ENCODE measurements around the gene RTBDN. TPM values are rescaled to one million over a fixed set of nuclear protein-coding genes. Genes with fewer than 3 reads are reported as not detected.

RTBDN gene
- total and polyA plus RNA-seq, 2 experiments from 2014 or later = 4.1 to 4.6 TPM

- Histone ChIP-seq H3K79me2 (replicated peaks; ENCODE audit: insufficient read depth) (no peaks in the 10 kb centered on the region), H3K27ac (ENCODE audit: low read depth) (peak overlapping the region; percentile 90), H3K9me2 (ENCODE audit: insufficient read depth) (no peaks in the 10 kb centered on the region), H4K20me1 (replicated peaks; ENCODE audit: insufficient read depth) (no peaks in the 10 kb centered on the region), H2AFZ (no peak overlapping the region), H3K27me3 (ENCODE audit: insufficient read depth) (peaks cover 27% of the 10 kb centered on the region), H3F3A (replicated peaks; ENCODE audit: low read depth) (peaks cover 35% of the 10 kb centered on the region), H3K4me3 (peak overlapping the region; percentile 83), H3K4me2 (peak overlapping the region; percentile 96), H3K36me3 (ENCODE audit: insufficient read depth) (no peaks in the 10 kb centered on the region), H3K4me1 (ENCODE audit: insufficient read depth) (peaks cover 40% of the 10 kb centered on the region)
- TF ChIP-seq NANOG (IDR thresholded peaks at IDR 0.05; ENCODE audit: borderline replicate concordance) (no peak), CREB1 (CRISPR knock-in tag; IDR thresholded peaks at IDR 0.05; ENCODE audit: low read depth) (no peak), POLR2AphosphoS5 (IDR thresholded peaks at IDR 0.05; ENCODE audit: low read depth) (no peak)
- TF ChIP-seq, protein P1, sequence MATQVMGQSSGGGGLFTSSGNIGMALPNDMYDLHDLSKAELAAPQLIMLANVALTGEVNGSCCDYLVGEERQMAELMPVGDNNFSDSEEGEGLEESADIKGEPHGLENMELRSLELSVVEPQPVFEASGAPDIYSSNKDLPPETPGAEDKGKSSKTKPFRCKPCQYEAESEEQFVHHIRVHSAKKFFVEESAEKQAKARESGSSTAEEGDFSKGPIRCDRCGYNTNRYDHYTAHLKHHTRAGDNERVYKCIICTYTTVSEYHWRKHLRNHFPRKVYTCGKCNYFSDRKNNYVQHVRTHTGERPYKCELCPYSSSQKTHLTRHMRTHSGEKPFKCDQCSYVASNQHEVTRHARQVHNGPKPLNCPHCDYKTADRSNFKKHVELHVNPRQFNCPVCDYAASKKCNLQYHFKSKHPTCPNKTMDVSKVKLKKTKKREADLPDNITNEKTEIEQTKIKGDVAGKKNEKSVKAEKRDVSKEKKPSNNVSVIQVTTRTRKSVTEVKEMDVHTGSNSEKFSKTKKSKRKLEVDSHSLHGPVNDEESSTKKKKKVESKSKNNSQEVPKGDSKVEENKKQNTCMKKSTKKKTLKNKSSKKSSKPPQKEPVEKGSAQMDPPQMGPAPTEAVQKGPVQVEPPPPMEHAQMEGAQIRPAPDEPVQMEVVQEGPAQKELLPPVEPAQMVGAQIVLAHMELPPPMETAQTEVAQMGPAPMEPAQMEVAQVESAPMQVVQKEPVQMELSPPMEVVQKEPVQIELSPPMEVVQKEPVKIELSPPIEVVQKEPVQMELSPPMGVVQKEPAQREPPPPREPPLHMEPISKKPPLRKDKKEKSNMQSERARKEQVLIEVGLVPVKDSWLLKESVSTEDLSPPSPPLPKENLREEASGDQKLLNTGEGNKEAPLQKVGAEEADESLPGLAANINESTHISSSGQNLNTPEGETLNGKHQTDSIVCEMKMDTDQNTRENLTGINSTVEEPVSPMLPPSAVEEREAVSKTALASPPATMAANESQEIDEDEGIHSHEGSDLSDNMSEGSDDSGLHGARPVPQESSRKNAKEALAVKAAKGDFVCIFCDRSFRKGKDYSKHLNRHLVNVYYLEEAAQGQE (IDR thresholded peaks at IDR 0.05; ENCODE audit: unreplicated experiment) = no peak
- TF ChIP-seq, protein P2, sequence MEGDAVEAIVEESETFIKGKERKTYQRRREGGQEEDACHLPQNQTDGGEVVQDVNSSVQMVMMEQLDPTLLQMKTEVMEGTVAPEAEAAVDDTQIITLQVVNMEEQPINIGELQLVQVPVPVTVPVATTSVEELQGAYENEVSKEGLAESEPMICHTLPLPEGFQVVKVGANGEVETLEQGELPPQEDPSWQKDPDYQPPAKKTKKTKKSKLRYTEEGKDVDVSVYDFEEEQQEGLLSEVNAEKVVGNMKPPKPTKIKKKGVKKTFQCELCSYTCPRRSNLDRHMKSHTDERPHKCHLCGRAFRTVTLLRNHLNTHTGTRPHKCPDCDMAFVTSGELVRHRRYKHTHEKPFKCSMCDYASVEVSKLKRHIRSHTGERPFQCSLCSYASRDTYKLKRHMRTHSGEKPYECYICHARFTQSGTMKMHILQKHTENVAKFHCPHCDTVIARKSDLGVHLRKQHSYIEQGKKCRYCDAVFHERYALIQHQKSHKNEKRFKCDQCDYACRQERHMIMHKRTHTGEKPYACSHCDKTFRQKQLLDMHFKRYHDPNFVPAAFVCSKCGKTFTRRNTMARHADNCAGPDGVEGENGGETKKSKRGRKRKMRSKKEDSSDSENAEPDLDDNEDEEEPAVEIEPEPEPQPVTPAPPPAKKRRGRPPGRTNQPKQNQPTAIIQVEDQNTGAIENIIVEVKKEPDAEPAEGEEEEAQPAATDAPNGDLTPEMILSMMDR (conservative IDR thresholded peaks at IDR 0.05; ENCODE audit: low read depth in 2 of 2) = no peak
- TF ChIP-seq, protein P3, sequence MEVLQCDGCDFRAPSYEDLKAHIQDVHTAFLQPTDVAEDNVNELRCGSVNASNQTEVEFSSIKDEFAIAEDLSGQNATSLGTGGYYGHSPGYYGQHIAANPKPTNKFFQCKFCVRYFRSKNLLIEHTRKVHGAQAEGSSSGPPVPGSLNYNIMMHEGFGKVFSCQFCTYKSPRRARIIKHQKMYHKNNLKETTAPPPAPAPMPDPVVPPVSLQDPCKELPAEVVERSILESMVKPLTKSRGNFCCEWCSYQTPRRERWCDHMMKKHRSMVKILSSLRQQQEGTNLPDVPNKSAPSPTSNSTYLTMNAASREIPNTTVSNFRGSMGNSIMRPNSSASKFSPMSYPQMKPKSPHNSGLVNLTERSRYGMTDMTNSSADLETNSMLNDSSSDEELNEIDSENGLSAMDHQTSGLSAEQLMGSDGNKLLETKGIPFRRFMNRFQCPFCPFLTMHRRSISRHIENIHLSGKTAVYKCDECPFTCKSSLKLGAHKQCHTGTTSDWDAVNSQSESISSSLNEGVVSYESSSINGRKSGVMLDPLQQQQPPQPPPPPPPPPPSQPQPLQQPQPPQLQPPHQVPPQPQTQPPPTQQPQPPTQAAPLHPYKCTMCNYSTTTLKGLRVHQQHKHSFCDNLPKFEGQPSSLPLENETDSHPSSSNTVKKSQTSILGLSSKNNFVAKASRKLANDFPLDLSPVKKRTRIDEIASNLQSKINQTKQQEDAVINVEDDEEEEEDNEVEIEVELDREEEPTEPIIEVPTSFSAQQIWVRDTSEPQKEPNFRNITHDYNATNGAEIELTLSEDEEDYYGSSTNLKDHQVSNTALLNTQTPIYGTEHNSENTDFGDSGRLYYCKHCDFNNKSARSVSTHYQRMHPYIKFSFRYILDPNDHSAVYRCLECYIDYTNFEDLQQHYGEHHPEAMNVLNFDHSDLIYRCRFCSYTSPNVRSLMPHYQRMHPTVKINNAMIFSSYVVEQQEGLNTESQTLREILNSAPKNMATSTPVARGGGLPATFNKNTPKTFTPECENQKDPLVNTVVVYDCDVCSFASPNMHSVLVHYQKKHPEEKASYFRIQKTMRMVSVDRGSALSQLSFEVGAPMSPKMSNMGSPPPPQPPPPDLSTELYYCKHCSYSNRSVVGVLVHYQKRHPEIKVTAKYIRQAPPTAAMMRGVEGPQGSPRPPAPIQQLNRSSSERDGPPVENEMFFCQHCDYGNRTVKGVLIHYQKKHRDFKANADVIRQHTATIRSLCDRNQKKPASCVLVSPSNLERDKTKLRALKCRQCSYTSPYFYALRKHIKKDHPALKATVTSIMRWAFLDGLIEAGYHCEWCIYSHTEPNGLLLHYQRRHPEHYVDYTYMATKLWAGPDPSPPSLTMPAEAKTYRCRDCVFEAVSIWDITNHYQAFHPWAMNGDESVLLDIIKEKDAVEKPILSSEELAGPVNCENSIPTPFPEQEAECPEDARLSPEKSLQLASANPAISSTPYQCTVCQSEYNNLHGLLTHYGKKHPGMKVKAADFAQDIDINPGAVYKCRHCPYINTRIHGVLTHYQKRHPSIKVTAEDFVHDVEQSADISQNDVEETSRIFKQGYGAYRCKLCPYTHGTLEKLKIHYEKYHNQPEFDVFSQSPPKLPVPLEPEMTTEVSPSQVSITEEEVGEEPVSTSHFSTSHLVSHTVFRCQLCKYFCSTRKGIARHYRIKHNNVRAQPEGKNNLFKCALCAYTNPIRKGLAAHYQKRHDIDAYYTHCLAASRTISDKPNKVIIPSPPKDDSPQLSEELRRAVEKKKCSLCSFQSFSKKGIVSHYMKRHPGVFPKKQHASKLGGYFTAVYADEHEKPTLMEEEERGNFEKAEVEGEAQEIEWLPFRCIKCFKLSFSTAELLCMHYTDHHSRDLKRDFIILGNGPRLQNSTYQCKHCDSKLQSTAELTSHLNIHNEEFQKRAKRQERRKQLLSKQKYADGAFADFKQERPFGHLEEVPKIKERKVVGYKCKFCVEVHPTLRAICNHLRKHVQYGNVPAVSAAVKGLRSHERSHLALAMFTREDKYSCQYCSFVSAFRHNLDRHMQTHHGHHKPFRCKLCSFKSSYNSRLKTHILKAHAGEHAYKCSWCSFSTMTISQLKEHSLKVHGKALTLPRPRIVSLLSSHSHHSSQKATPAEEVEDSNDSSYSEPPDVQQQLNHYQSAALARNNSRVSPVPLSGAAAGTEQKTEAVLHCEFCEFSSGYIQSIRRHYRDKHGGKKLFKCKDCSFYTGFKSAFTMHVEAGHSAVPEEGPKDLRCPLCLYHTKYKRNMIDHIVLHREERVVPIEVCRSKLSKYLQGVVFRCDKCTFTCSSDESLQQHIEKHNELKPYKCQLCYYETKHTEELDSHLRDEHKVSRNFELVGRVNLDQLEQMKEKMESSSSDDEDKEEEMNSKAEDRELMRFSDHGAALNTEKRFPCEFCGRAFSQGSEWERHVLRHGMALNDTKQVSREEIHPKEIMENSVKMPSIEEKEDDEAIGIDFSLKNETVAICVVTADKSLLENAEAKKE (CRISPR knock-in tag; IDR thresholded peaks at IDR 0.05) = no peak
- Mint-ChIP-seq H3K27ac (no peak overlapping the region), H3K4me3 (peak overlapping the region; percentile 85), H3K36me3 (ENCODE audit: low read depth) (peaks cover 18% of the 10 kb centered on the region), H3K4me1 (peaks cover 38% of the 10 kb centered on the region), H3K9me3 (peaks cover 3% of the 10 kb centered on the region; the same call in 2 of the 3 replicates), H3K27me3 (ENCODE audit: insufficient read depth, low read depth, poor library complexity) (peaks cover 46% of the 10 kb centered on the region)
- no peak for ATAC-seq
- no peak for DNase-seq (ENCODE audit: low spot score)
Measured at GRCh38 chr19:12792853-12793289, 41.5 kb downstream of the RTBDN start.

All from GM23338 (cell line).